GM12875 (cell line): ENCODE measurements around the gene SNRK.

ENCODE experiments used
- H3K4me3 ChIP-seq: one replicate; pipeline ENCODE4 v1.5.1; 2011; ENCODE audit warnings: low read depth, low read length, control low read depth
- TF ChIP-seq, protein P1 (sequence below): IDR thresholded peaks from 2 replicates; pipeline ENCODE4 v1.5.1; 2011; ENCODE audit warnings: low read depth, mild to moderate bottlenecking, control low read depth, inconsistent platforms, low read length, moderate library complexity, borderline replicate concordance; ENCODE audit not compliant: insufficient read depth

SNRK gene

DNA sequence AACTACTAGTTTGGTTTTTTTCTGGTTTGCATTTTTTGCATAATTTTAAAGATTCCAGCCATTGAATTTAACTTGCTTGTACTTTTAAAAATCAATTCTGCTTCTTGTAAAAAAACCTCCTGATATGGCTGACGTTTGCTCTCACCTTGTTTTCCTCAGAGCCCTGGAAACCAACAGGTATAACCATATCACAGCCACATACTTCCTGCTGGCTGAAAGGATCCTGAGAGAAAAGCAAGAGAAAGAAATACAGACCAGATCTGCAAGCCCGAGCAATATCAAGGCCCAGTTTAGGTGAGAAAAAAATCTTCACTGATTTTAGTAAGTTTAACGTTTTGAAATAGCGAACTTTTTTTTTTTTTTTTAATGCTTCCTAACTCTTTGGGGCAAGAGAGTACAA, 56.8 kb downstream of the SNRK start:
- TF ChIP-seq, protein P1, sequence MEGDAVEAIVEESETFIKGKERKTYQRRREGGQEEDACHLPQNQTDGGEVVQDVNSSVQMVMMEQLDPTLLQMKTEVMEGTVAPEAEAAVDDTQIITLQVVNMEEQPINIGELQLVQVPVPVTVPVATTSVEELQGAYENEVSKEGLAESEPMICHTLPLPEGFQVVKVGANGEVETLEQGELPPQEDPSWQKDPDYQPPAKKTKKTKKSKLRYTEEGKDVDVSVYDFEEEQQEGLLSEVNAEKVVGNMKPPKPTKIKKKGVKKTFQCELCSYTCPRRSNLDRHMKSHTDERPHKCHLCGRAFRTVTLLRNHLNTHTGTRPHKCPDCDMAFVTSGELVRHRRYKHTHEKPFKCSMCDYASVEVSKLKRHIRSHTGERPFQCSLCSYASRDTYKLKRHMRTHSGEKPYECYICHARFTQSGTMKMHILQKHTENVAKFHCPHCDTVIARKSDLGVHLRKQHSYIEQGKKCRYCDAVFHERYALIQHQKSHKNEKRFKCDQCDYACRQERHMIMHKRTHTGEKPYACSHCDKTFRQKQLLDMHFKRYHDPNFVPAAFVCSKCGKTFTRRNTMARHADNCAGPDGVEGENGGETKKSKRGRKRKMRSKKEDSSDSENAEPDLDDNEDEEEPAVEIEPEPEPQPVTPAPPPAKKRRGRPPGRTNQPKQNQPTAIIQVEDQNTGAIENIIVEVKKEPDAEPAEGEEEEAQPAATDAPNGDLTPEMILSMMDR = no peak
- no peak overlapping the region for H3K4me3 ChIP-seq

DNA sequence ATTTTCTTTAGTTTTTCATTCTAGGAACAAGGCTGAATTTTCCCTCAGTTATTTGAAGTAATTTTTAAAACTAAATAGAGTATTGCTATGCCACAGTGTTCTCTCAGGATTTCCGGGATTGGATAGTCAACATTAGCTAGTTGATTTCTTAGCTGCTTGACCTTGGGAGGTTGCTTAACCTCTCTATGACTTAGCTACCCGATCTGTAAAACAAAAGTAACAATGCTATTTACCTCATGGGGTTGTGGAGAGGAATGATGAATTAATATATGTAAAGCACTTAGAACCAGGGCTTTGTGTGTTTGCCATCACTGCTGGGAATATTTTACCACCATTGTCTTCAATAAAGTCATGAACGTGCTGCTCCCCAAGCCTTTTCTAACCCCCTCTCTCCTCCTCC, 57.5 kb downstream of the SNRK start:
- TF ChIP-seq, protein P1 = no peak
- no peak overlapping the region for H3K4me3 ChIP-seq

DNA sequence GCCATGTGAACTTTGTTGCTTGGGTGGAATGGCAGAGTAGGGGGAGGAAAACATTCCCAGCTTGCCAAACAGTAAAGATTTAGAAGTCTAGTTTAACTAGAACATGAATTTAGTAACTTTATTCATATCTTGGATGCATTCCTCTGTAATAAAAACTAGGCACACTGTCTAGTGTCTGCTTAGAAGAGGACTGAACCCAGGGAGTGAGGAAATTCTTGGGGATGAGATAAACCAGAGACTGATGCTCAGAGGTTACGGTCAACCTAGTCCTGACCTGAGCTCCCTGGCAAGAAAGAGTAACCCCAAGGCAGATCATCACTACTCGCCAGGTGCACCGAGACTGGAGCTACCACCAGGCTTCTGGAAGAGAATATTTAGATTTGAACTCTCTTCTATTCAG, 58.2 kb downstream of the SNRK start:
- TF ChIP-seq, protein P1 = no peak
- H3K4me3 ChIP-seq = no peak overlapping the region

DNA sequence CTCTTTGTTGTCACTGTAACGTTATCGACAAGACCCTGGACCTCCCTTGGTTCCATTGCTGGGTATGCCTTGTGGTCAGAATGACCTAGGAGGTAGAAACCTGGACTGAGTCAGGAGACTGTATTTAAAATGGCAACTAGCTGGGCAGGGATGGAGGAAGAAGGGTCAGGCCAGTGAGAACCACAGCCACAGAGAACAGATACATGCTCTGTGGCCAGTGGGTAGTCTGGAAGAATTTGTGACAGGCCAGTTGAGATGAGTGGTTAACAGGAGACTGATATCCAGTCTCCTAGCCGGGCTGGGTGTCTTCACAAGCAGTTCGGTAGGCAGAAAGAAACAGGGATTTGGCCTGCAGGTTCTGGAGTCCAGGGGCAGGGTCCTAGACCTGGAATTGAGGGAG, 58.9 kb downstream of the SNRK start:
- H3K4me3 ChIP-seq = no peak overlapping the region
- TF ChIP-seq, protein P1 = no peak

DNA sequence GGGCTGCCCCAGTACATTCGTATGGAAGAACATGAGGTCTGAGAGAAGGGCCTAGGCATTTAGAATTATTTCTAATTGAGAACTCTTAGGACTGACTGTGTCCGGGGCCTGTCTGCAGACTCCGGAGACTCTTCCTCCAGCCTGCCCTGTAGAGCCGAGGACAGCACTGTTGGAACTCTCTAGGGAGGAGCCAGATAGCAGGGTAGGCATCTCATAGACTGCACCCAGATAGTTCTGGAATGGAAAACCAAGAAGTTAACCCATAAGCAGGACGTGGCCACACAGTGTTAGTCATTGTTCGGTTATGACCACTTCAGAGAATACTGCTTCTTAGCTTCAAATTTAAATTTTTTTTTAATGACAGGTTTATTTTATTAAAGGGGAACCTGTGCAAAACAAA, 59.5 kb downstream of the SNRK start:
- no peak overlapping the region for H3K4me3 ChIP-seq
- TF ChIP-seq, protein P1 = no peak

DNA sequence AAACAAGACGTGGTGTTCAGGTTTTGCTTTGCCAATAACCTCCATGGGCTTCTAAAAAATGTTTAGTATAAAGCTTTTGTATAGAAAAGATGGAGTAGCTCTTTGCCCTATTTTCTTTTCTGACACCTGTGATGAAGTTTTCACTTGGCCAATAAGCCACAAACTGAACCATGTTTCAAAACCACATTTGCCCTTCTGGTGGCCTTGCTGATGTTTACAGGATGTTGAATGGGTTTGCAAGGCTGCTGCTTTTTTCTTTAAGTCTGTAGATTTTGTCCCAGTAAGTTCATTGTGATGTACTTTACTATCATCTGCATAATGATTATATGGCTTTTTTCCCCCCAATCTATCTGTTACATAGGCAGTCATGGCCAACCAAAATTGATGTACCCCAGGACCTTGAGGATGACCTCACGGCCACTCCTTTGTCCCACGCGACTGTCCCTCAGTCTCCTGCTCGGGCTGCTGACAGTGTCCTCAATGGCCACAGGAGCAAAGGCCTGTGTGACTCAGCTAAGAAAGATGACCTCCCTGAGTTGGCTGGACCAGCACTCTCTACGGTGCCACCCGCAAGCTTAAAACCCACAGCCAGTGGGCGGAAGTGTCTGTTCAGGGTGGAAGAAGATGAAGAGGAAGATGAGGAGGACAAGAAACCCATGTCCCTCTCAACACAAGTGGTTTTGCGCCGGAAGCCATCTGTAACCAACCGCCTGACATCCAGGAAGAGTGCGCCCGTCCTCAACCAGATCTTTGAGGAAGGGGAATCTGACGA, 60.8 kb downstream of the SNRK start:
- no peak overlapping the region for H3K4me3 ChIP-seq
- TF ChIP-seq, protein P1 = no peak

DNA sequence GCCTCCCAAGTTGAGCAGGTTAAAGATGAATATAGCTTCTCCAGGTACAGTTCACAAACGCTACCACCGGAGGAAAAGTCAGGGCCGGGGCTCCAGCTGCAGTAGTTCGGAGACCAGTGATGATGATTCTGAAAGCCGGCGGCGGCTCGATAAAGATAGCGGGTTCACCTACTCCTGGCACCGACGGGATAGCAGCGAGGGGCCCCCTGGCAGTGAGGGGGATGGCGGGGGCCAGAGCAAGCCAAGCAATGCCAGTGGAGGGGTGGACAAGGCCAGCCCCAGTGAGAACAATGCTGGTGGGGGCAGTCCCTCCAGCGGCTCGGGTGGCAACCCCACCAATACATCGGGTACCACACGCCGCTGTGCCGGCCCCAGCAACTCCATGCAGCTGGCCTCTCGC, 61.4 kb downstream of the SNRK start:
- TF ChIP-seq, protein P1 = no peak
- no peak overlapping the region for H3K4me3 ChIP-seq
